ENCODE data around the gene OR9A4.

OR9A4 gene

DNA sequence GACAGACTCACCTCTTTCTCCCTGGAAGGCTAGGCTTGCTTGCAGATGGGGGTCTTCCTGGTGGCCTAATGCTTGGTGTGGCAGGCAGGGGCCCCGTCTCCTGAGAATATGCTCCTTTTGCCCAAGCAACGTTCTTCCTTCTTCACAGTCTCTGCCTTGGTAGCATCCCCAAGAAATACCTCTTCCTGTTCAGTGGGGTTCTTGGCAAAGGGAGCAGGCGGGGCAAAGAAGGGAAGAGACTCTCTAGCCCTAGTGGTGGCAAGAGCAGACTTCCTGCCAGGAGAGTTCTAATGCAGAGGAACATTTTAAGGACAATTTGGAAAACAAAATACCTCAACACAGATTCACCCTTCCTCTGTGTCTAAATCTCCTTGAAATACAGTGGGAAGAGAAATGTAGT lies 30.6 kb downstream of the OR9A4 start, which contains the start of gene CLEC5A:
Gene CLEC5A (minus strand): TSS at position 179 of the 400 bp plus-strand sequence. CDS start 682 bp downstream, outside the sequence.
- no peak within 1 kb of the TSS for H2AFZ ChIP-seq (ENCODE audit: low read depth, low read length)
- H3K9me3 ChIP-seq (ENCODE audit: insufficient read depth, low read length, severe bottlenecking): no peaks in the 10 kb centered on the region
- no peaks in the 10 kb centered on the region for H3K4me1 ChIP-seq (ENCODE audit: insufficient read depth, low read length)
- TF ChIP-seq, protein P1, sequence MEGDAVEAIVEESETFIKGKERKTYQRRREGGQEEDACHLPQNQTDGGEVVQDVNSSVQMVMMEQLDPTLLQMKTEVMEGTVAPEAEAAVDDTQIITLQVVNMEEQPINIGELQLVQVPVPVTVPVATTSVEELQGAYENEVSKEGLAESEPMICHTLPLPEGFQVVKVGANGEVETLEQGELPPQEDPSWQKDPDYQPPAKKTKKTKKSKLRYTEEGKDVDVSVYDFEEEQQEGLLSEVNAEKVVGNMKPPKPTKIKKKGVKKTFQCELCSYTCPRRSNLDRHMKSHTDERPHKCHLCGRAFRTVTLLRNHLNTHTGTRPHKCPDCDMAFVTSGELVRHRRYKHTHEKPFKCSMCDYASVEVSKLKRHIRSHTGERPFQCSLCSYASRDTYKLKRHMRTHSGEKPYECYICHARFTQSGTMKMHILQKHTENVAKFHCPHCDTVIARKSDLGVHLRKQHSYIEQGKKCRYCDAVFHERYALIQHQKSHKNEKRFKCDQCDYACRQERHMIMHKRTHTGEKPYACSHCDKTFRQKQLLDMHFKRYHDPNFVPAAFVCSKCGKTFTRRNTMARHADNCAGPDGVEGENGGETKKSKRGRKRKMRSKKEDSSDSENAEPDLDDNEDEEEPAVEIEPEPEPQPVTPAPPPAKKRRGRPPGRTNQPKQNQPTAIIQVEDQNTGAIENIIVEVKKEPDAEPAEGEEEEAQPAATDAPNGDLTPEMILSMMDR (IDR thresholded peaks at IDR 0.05; ENCODE audit: borderline replicate concordance, extremely low read depth, low read length, poor library complexity, severe bottlenecking): no peak
- TF ChIP-seq EZH2 (IDR thresholded peaks at IDR 0.05; ENCODE audit: borderline replicate concordance, low read depth, low read length, severe bottlenecking): no peak
- no peaks in the 10 kb centered on the region for H3K79me2 ChIP-seq (ENCODE audit: insufficient read depth, low read length)
- DNase-seq (no peak), ATAC-seq (ENCODE audit: insufficient read depth, low read depth) (no peak)
- H4K20me1 ChIP-seq (ENCODE audit: insufficient read depth, low read length): no peaks in the 10 kb centered on the region
- H3K9ac ChIP-seq (ENCODE audit: low read depth, low read length): no peak within 1 kb of the TSS
- H3K36me3 ChIP-seq (ENCODE audit: insufficient read depth, low read length): no peaks in the 10 kb centered on the region
- H3K4me3 ChIP-seq (ENCODE audit: low read depth in 1 of 2, low read length in 2 of 2): no peak within 1 kb of the TSS
- peaks cover 4% of the 10 kb centered on the region for H3K27me3 ChIP-seq (ENCODE audit: insufficient read depth, low read length, poor library complexity)
- H3K27ac ChIP-seq (ENCODE audit: low read length): no peak within 1 kb of the TSS
- no peak within 1 kb of the TSS for H3K4me2 ChIP-seq (ENCODE audit: insufficient read depth, low read length)

DNA sequence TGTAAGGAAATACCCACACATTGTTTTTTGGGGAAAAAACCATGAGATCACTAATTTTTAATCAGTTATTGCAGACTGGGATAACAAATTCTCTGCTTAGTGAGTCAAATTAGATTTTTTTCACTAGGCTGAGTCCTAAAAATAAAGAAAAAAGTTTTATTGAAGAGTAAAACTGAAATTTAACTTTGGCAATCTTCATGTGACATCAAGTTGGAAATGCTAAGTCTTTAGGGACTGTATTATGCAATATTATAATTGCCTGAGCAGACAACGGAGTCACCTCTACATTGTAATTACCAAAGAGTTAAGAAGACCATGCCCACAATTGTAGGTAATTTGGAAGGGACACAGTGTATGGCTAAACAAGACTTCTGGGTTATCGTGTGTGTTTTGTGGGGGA lies 32.8 kb downstream of the OR9A4 start:
- no peak for ATAC-seq (ENCODE audit: insufficient read depth, low read depth)
- H3K9me3 ChIP-seq (ENCODE audit: insufficient read depth, low read length, severe bottlenecking): no peaks in the 10 kb centered on the region

DNA sequence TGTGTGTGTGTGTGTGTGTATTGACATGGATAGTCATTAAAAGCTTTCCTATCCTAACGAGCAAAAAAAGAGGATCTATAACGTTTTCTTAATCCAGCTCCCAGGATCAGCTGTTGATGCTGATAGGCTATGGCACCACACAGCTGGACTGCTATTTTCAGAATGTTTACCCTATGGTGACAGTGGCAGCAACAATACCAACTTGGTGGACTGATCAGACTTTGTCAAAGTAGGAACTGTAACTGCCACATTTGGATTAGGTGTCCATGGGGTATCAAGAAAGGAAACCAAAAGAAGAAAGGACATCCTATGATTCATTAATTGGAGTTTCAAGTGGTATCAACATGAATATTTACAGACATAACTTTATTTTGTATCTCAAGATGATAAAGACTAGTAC lies 33.3 kb downstream of the OR9A4 start:
- Histone ChIP-seq H3K4me2 (ENCODE audit: insufficient read depth, low read length) (no peak overlapping the region), H3K4me1 (ENCODE audit: insufficient read depth, low read length) (no peaks in the 10 kb centered on the region)
- no peak for ATAC-seq (ENCODE audit: insufficient read depth, low read depth)

More for the DNA sequence above, 32.8 kb downstream of the OR9A4 start:
- H3K4me1 ChIP-seq (ENCODE audit: insufficient read depth, low read length): no peaks in the 10 kb centered on the region
- no peak for DNase-seq
- H3K79me2 ChIP-seq (ENCODE audit: insufficient read depth, low read length): no peaks in the 10 kb centered on the region
- no peak for TF ChIP-seq EZH2 (IDR thresholded peaks at IDR 0.05; ENCODE audit: borderline replicate concordance, low read depth, low read length, severe bottlenecking)
- TF ChIP-seq, protein P1 (IDR thresholded peaks at IDR 0.05; ENCODE audit: borderline replicate concordance, extremely low read depth, low read length, poor library complexity, severe bottlenecking): no peak
- no peak overlapping the region for H2AFZ ChIP-seq (ENCODE audit: low read depth, low read length)
- no peak overlapping the region for H3K4me3 ChIP-seq (ENCODE audit: low read depth in 1 of 2, low read length in 2 of 2)
- H3K27me3 ChIP-seq (ENCODE audit: insufficient read depth, low read length, poor library complexity): peaks cover 4% of the 10 kb centered on the region
- no peak overlapping the region for H3K27ac ChIP-seq (ENCODE audit: low read length)
- H3K36me3 ChIP-seq (ENCODE audit: insufficient read depth, low read length): no peaks in the 10 kb centered on the region
- H4K20me1 ChIP-seq (ENCODE audit: insufficient read depth, low read length): no peaks in the 10 kb centered on the region
- H3K4me2 ChIP-seq (ENCODE audit: insufficient read depth, low read length): no peak overlapping the region
- no peak overlapping the region for H3K9ac ChIP-seq (ENCODE audit: low read depth, low read length)

More for the DNA sequence above, 33.3 kb downstream of the OR9A4 start:
- H4K20me1 ChIP-seq (ENCODE audit: insufficient read depth, low read length): no peaks in the 10 kb centered on the region
- H3K4me3 ChIP-seq (ENCODE audit: low read depth in 1 of 2, low read length in 2 of 2): no peak overlapping the region
- no peak for DNase-seq
- no peak overlapping the region for H3K27ac ChIP-seq (ENCODE audit: low read length)
- no peaks in the 10 kb centered on the region for H3K36me3 ChIP-seq (ENCODE audit: insufficient read depth, low read length)
- H3K79me2 ChIP-seq (ENCODE audit: insufficient read depth, low read length): no peaks in the 10 kb centered on the region
- no peak overlapping the region for H2AFZ ChIP-seq (ENCODE audit: low read depth, low read length)
- H3K9ac ChIP-seq (ENCODE audit: low read depth, low read length): no peak overlapping the region
- H3K27me3 ChIP-seq (ENCODE audit: insufficient read depth, low read length, poor library complexity): peaks cover 4% of the 10 kb centered on the region
- no peak for TF ChIP-seq EZH2 (IDR thresholded peaks at IDR 0.05; ENCODE audit: borderline replicate concordance, low read depth, low read length, severe bottlenecking)
- TF ChIP-seq, protein P1 (IDR thresholded peaks at IDR 0.05; ENCODE audit: borderline replicate concordance, extremely low read depth, low read length, poor library complexity, severe bottlenecking): no peak
- H3K9me3 ChIP-seq (ENCODE audit: insufficient read depth, low read length, severe bottlenecking): no peaks in the 10 kb centered on the region
